Trophoblast cell (in vitro differentiated cells and primary cell): Measurements from ENCODE around the gene PLXDC1.

Experiments
- DNase-seq, 2 donors: peaks; one replicate each; pipeline ENCODE4 v3.0.0-alpha.2; 2016
- H2AFZ ChIP-seq: 2 replicates; pipeline ENCODE4 v1.6.1; 2013; ENCODE audit warnings: low read length, moderate library complexity, mild to moderate bottlenecking; ENCODE audit not compliant: insufficient read depth, poor library complexity
- H2AK5ac ChIP-seq: 2 replicates; pipeline ENCODE4 v1.6.1; 2013; ENCODE audit warnings: mild to moderate bottlenecking, low read length
- H2BK120ac ChIP-seq: 2 replicates; pipeline ENCODE4 v1.6.1; 2013; ENCODE audit warnings: low read length, mild to moderate bottlenecking, moderate library complexity; ENCODE audit not compliant: insufficient read depth, poor library complexity
- H2BK12ac ChIP-seq: 2 replicates; pipeline ENCODE4 v1.6.1; 2013; ENCODE audit warnings: mild to moderate bottlenecking, low read length, moderate library complexity
- H2BK5ac ChIP-seq: 2 replicates; pipeline ENCODE4 v1.6.1; 2013; ENCODE audit warnings: low read length, low read depth, moderate library complexity, mild to moderate bottlenecking; ENCODE audit not compliant: poor library complexity
- H3K14ac ChIP-seq: 2 replicates; pipeline ENCODE4 v1.6.1; 2013; ENCODE audit warnings: mild to moderate bottlenecking, low read length
- H3K18ac ChIP-seq: 2 replicates; pipeline ENCODE4 v1.6.1; 2013; ENCODE audit warnings: mild to moderate bottlenecking, low read length
- H3K23ac ChIP-seq: 2 replicates; pipeline ENCODE4 v1.6.1; 2013; ENCODE audit warnings: low read length
- H3K27ac ChIP-seq: 2 replicates; pipeline ENCODE4 v1.5.1; 2013; ENCODE audit warnings: low read depth, mild to moderate bottlenecking, inconsistent platforms, low read length, moderate library complexity
- H3K27me3 ChIP-seq: 2 replicates; pipeline ENCODE4 v1.6.1; 2013; ENCODE audit warnings: inconsistent platforms, mild to moderate bottlenecking, low read length, moderate library complexity; ENCODE audit not compliant: insufficient read depth
- H3K36me3 ChIP-seq, 2 experiments: 1 replicate in 1 of 2; 2 replicates in 1 of 2; pipeline ENCODE4 v1.6.1; 2013; ENCODE audit warnings: low read length in 2 of 2, mild to moderate bottlenecking in 2 of 2, moderate library complexity in 1 of 2; ENCODE audit not compliant: insufficient read depth in 2 of 2, control insufficient read depth in 1 of 2
- H3K4ac ChIP-seq: 2 replicates; pipeline ENCODE4 v1.6.1; 2013; ENCODE audit warnings: low read depth, mild to moderate bottlenecking, low read length, moderate library complexity
- H3K4me1 ChIP-seq, 2 experiments: 1 replicate in 1 of 2; 2 replicates in 1 of 2; pipeline ENCODE4 v1.6.1; 2013; ENCODE audit warnings: low read length in 2 of 2, mild to moderate bottlenecking in 2 of 2, moderate library complexity in 1 of 2; ENCODE audit not compliant: insufficient read depth in 2 of 2, control insufficient read depth in 1 of 2
- H3K4me2 ChIP-seq: 2 replicates; pipeline ENCODE4 v1.6.1; 2013; ENCODE audit warnings: inconsistent platforms, mild to moderate bottlenecking, low read length, moderate library complexity
- H3K4me3 ChIP-seq: 2 replicates; pipeline ENCODE4 v1.5.1; 2013; ENCODE audit warnings: mild to moderate bottlenecking, low read depth, low read length, inconsistent platforms
- H3K79me1 ChIP-seq: one replicate; pipeline ENCODE4 v1.6.1; 2013; ENCODE audit warnings: low read length
- H3K79me2 ChIP-seq: 2 replicates; pipeline ENCODE4 v1.6.1; 2013; ENCODE audit warnings: low read length, mild to moderate bottlenecking; ENCODE audit not compliant: control insufficient read depth, insufficient read depth, poor library complexity
- H3K9ac ChIP-seq: 2 replicates; pipeline ENCODE4 v1.6.1; 2013; ENCODE audit warnings: mild to moderate bottlenecking, low read length
- H3K9me3 ChIP-seq: 2 replicates; pipeline ENCODE4 v1.6.1; 2013; ENCODE audit warnings: low read depth, mild to moderate bottlenecking, control low read depth, inconsistent platforms, low read length; ENCODE audit not compliant: insufficient read depth
- H4K12ac ChIP-seq: 2 replicates; pipeline ENCODE4 v1.6.1; 2013; ENCODE audit warnings: low read depth, mild to moderate bottlenecking, low read length, moderate library complexity
- H4K8ac ChIP-seq: 2 replicates; pipeline ENCODE4 v1.6.1; 2013; ENCODE audit warnings: low read depth, mild to moderate bottlenecking, low read length, moderate library complexity
- H4K91ac ChIP-seq: one replicate; pipeline ENCODE4 v1.6.1; 2013; ENCODE audit warnings: low read depth, mild to moderate bottlenecking, low read length, moderate library complexity
- WGBS: extraction: QIAGEN DNeasy Blood & Tissue Kit; methylation state at CpG from one replicate; pipeline ENCODE4 v1.1.7; 2013; ENCODE audit warnings: missing lambda C conversion rate; ENCODE audit not compliant: insufficient read length, insufficient coverage; ENCODE audit errors: extremely low coverage; 5-methylcytosine and 5-hydroxymethylcytosine counted together

Gene PLXDC1

DNA sequence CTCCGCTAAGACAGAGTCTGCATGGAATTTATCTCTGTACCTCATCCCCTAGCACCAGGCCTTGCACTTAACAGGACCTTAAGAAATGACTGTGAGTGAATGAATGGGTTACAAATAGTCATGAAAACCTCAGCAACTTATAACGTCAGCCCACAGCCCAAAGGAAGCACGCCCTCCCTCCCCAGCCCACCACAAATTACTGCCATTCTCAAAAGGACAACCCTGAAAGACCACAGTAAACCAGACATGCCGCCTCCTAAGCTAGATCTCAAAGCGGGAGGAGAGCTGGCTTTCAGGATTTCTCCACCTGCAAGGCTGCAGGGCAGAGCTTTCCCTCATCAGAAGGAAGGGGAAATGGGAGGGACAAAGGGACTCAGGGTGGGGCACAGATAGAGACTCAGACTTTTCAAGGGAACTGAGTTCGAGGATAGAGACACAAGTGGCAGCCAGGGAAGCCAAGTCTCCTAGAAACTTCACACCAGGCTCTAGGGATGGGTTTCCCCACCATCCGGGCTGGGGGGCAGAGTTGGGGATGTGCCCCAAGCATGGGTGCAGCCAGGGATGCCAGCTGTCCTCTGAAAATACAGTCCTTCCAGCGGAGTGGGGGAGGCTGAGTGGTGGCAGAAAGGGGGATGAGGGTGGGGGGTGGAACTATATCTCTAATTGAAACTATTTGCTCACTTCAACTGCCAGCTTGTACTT is 56.7 kb downstream of the PLXDC1 start:
- no peaks in the 10 kb centered on the region for H3K79me2 ChIP-seq
- no peak overlapping the region for H3K4me2 ChIP-seq
- no peak overlapping the region for H4K12ac ChIP-seq
- no peak overlapping the region for H3K27ac ChIP-seq
- H4K8ac ChIP-seq: no peak overlapping the region
- no peak overlapping the region for H2BK12ac ChIP-seq
- H2AFZ ChIP-seq: no peak overlapping the region
- H3K4me3 ChIP-seq: no peak overlapping the region
- no peak for DNase-seq
- no peak overlapping the region for H3K18ac ChIP-seq
- no peak overlapping the region for H3K14ac ChIP-seq
- WGBS: no CpG with 5 or more reads among the region's 8 CpGs
- H3K9ac ChIP-seq: no peak overlapping the region
- no peak overlapping the region for H3K23ac ChIP-seq
- H2BK120ac ChIP-seq: no peak overlapping the region
- H3K4me1 ChIP-seq: no peaks in the 10 kb centered on the region
- no peaks in the 10 kb centered on the region for H3K79me1 ChIP-seq
- no peak overlapping the region for H2AK5ac ChIP-seq
- H2BK5ac ChIP-seq: no peak overlapping the region
- H4K91ac ChIP-seq: no peak overlapping the region
- H3K27me3 ChIP-seq: no peaks in the 10 kb centered on the region
- H3K9me3 ChIP-seq: no peaks in the 10 kb centered on the region
- H3K36me3 ChIP-seq: no peaks in the 10 kb centered on the region
- no peak overlapping the region for H3K4ac ChIP-seq

GRCh38 chr17:39092692-39093230 is 58.7 kb downstream of the PLXDC1 start:
- no peak overlapping the region for H3K14ac ChIP-seq
- no peak overlapping the region for H4K8ac ChIP-seq
- H3K9me3 ChIP-seq: no peaks in the 10 kb centered on the region
- H4K91ac ChIP-seq: no peak overlapping the region
- H3K23ac ChIP-seq: no peak overlapping the region
- H3K4me2 ChIP-seq: no peak overlapping the region
- no peaks in the 10 kb centered on the region for H3K27me3 ChIP-seq
- H2AFZ ChIP-seq: no peak overlapping the region
- no peak overlapping the region for H3K4ac ChIP-seq
- H3K4me1 ChIP-seq: no peaks in the 10 kb centered on the region
- no peak overlapping the region for H3K9ac ChIP-seq
- no peak overlapping the region for H2BK120ac ChIP-seq
- H4K12ac ChIP-seq: no peak overlapping the region
- no CpG with 5 or more reads among the region's 6 CpGs for WGBS
- no peaks in the 10 kb centered on the region for H3K79me1 ChIP-seq
- no peak overlapping the region for H3K27ac ChIP-seq
- no peak overlapping the region for H2AK5ac ChIP-seq
- H3K36me3 ChIP-seq: no peaks in the 10 kb centered on the region
- no peak for DNase-seq
- no peaks in the 10 kb centered on the region for H3K79me2 ChIP-seq
- no peak overlapping the region for H2BK12ac ChIP-seq
- no peak overlapping the region for H3K4me3 ChIP-seq
- no peak overlapping the region for H2BK5ac ChIP-seq
- no peak overlapping the region for H3K18ac ChIP-seq

- Histone ChIP-seq H3K36me3 (no peaks in the 10 kb centered on the region), H2AK5ac (no peak overlapping the region), H3K18ac (no peak overlapping the region), H4K91ac (no peak overlapping the region), H3K4me1 (no peaks in the 10 kb centered on the region), H3K4me3 (no peak overlapping the region), H3K27me3 (peaks cover 2% of the 10 kb centered on the region), H2BK120ac (no peak overlapping the region), H3K14ac (no peak overlapping the region), H2BK5ac (no peak overlapping the region), H3K79me2 (no peaks in the 10 kb centered on the region), H4K8ac (no peak overlapping the region), H4K12ac (no peak overlapping the region), H3K27ac (no peak overlapping the region), H3K79me1 (no peaks in the 10 kb centered on the region), H3K9me3 (peaks cover 2% of the 10 kb centered on the region), H3K9ac (no peak overlapping the region), H2BK12ac (no peak overlapping the region), H2AFZ (no peak overlapping the region), H3K23ac (no peak overlapping the region), H3K4me2 (no peak overlapping the region), H3K4ac (no peak overlapping the region)
- WGBS: no CpG with 5 or more reads among the region's 15 CpGs
- no peak for DNase-seq
Observed at GRCh38 chr17:39090908-39091665, 60.4 kb downstream of the PLXDC1 start.

- Histone ChIP-seq H3K14ac (no peak overlapping the region), H3K4me1 (no peaks in the 10 kb centered on the region), H2AK5ac (no peak overlapping the region), H3K4me2 (no peak overlapping the region), H3K4ac (no peak overlapping the region), H2BK12ac (no peak overlapping the region), H3K79me2 (no peaks in the 10 kb centered on the region), H4K12ac (no peak overlapping the region), H2BK5ac (no peak overlapping the region), H2BK120ac (no peak overlapping the region), H2AFZ (no peak overlapping the region), H3K23ac (no peak overlapping the region), H4K91ac (no peak overlapping the region), H3K9ac (no peak overlapping the region), H3K27ac (no peak overlapping the region), H3K18ac (no peak overlapping the region), H3K4me3 (no peak overlapping the region), H3K9me3 (peaks cover 2% of the 10 kb centered on the region), H3K27me3 (peaks cover 2% of the 10 kb centered on the region), H3K36me3 (no peaks in the 10 kb centered on the region), H4K8ac (no peak overlapping the region), H3K79me1 (no peaks in the 10 kb centered on the region)
- no CpG with 5 or more reads among the region's 9 CpGs for WGBS
- DNase-seq: no peak
Observed at GRCh38 chr17:39090400-39090799, 61.0 kb downstream of the PLXDC1 start.
